GM19239 (cell line): ENCODE results near the gene LPAR6.

Experiments
- DNase-seq: peaks from one replicate; pipeline ENCODE4 v3.0.0; 2011; ENCODE audit warnings: low spot score; ENCODE audit not compliant: insufficient read length
- FAIRE-seq: peaks from 2 replicates; lab custom pipeline; 2011; peaks lifted over from hg19 to GRCh38; lab: Jason Lieb, UNC

Gene LPAR6

GRCh38 chr13:48383384-48383783 lies 29.5 kb downstream of the LPAR6 start:
- DNase-seq (no peak), FAIRE-seq (no peak)

- FAIRE-seq (no peak), DNase-seq (no peak)
Measured at GRCh38 chr13:48380581-48380980, 32.3 kb downstream of the LPAR6 start.

- DNase-seq: no peak
- FAIRE-seq: no peak
Measured at GRCh38 chr13:48377857-48378256, 35.1 kb downstream of the LPAR6 start.

- DNase-seq (no peak), FAIRE-seq (no peak)
Measured at GRCh38 chr13:48370815-48371214, 42.1 kb downstream of the LPAR6 start.

GRCh38 chr13:48369988-48370387 lies 42.9 kb downstream of the LPAR6 start:
- DNase-seq (no peak), FAIRE-seq (no peak)
